Measurements from ENCODE around the gene OR52J3.

DNA sequence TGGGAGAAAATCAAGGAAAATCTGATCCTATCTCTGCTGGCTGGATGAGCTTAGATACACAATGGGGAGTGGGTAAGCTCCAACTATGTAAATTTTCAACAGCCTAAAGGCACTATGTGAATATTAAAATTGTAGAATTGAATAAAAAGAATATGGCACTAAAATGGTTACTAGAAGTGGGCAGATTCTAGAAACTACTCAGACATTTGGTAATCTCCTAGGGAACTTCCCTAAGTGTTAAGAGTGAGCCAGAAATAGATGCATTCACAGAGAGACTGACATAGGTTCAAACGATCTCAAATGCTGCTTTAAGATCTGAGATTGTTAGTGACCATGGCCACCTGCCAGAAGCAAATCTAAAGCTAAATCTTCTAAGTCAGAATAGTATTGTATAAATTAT, 18.7 kb downstream of the OR52J3 start:
- no peak for TF ChIP-seq TARDBP (IDR thresholded peaks at IDR 0.05)
- TF ChIP-seq BHLHE40 (IDR thresholded peaks at IDR 0.05; ENCODE audit: borderline replicate concordance) = no peak
- TF ChIP-seq FOXK2 (IDR thresholded peaks at IDR 0.05) = no peak
- no peak for TF ChIP-seq ARNT (IDR thresholded peaks at IDR 0.05)
- no peak for TF ChIP-seq L3MBTL2 (conservative IDR thresholded peaks at IDR 0.05)
- TF ChIP-seq SP1 (IDR thresholded peaks at IDR 0.05) = no peak
- TF ChIP-seq ZNF384 (IDR thresholded peaks at IDR 0.05) = no peak
- TF ChIP-seq ELF4 (IDR thresholded peaks at IDR 0.05) = no peak
- no peak for TF ChIP-seq LEF1 (IDR thresholded peaks at IDR 0.05; ENCODE audit: borderline replicate concordance)

Measured in HEK293T (cell line).